LoVo (cell line): Measurements from ENCODE around the gene ZNF570.

Experiments used
- DNase-seq: peaks from one replicate; pipeline ENCODE4 v3.0.0-alpha.2; 2016; ENCODE audit warnings: low spot score

Gene ZNF570

GRCh38 chr19:37468961-37469777, at the start of gene ZNF570:
TSS of gene ZNF570 (plus strand) at chr19:37469356. CDS start at chr19:37470355, 999 bp downstream.
- no peak for DNase-seq

DNA sequence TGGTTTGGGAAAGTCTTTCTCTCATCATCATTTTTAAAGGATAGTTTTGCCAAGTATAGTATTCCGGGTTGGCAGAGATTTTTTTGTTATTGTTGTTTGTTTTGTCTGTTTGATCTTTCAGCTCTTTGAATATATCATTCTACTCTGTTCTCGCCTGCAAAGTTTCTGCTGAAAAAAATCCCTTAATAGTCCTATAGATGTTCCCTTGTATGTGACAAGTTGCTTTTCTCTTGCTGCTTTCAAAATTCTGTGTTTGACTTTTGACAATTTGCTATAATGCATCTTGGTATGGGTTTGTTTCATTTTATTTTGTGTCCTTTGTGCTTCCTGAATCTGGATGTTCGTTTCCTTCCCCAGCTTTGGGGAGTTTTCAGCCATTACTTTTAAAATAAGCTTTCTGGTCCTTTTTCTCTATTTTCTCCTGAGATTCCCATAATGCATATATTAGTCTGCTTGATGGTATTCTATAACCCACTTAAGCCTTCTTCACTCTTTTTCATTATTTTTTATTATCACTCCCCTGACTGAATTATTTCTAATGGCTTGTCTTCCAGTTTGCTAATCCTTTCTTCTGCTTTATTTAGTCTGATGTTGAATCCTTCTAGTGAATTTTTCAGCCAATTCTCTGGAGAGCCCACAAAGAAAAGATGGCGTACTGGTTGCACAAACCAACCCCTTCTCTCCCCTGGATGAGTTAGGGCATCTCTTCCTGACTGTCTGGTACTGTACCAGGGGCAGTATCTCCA, 16.5 kb upstream of the ZNF570 start:
- DNase-seq: no peak

GRCh38 chr19:37466277-37466797, 2.8 kb upstream of the ZNF570 start:
- DNase-seq: no peak

- no peak for DNase-seq
Measured at GRCh38 chr19:37466798-37467607, 2.2 kb upstream of the ZNF570 start, which contains the start of gene ZNF569. TSS of gene ZNF569 (minus strand) at chr19:37467444. CDS start at chr19:37444921, 22,523 bp downstream.

DNA sequence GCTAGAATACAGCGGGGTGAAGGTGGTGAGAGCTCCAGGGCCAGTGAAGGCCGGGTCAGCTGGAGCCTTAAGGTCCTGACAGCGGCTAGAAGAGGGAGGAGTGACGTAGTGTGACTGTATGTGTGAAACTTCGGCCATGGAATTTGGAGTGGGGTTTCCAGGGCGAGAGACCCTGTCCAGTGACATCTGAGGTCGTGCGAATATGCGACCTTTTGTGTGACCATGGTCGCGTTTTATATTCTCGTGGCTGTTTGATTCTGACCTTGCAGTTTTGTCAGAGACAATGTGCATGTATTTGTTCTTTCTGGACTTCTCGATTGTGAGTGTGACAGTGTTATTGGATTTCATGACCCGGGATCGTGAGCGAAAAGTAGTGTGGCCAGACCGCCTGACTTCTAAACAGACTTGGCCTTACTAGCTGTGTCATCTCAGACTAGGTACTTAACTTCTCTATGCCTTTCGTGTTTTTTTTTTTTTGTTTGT, 1.5 kb upstream of the ZNF570 start:
- DNase-seq: no peak

DNA sequence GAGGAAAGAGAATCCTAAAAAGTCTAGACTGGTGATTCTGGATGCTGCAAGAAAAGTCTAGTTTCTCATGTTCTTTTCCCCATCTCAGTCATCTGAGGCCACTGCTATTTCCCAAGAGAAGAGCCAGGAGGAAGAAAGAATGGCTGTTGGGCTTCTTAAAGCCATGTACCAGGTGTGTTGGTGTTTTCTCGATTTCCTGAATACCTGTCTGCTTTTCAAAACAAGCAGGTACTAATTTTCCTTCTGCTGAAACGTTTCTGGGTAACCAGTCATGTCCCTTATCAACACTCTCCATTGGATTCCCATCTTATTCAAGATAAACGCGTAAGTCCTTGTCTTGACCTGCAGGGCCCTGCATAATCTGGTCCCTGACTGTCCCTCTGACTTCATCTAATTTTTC, 1.1 kb downstream of the ZNF570 start:
- no peak for DNase-seq

- no peak for DNase-seq
Measured at GRCh38 chr19:37472165-37472564, 3.0 kb downstream of the ZNF570 start.

DNA sequence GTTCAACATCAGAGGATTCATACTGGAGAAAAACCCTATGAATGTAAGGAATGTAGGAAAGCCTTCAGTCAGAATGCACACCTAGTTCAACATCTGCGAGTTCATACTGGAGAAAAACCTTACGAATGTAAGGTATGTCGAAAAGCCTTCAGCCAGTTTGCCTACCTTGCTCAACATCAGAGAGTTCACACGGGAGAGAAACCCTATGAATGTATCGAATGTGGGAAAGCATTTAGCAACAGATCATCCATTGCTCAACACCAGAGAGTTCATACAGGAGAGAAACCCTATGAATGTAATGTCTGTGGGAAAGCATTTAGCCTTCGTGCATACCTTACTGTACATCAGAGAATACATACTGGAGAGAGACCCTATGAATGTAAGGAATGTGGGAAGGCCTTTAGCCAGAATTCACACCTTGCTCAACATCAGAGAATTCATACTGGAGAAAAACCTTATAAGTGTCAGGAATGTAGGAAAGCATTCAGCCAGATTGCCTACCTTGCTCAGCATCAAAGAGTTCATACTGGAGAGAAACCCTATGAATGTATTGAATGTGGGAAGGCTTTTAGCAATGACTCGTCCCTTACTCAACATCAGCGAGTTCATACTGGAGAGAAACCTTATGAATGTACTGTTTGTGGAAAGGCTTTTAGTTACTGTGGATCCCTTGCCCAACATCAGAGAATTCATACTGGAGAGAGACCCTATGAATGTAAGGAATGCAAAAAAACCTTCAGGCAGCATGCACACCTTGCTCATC, 15.4 kb downstream of the ZNF570 start:
- DNase-seq: no peak

- DNase-seq: no peak
Measured at GRCh38 chr19:37492213-37492612, 23.1 kb downstream of the ZNF570 start.

- DNase-seq: no peak
Measured at GRCh38 chr19:37505958-37506386, 36.8 kb downstream of the ZNF570 start.

- no peak for DNase-seq
Measured at GRCh38 chr19:37506387-37507166, 37.4 kb downstream of the ZNF570 start, which contains the start of gene ZNF793. TSS of gene ZNF793 (plus strand) at chr19:37506939. CDS start at chr19:37523440, 16,501 bp downstream.

DNA sequence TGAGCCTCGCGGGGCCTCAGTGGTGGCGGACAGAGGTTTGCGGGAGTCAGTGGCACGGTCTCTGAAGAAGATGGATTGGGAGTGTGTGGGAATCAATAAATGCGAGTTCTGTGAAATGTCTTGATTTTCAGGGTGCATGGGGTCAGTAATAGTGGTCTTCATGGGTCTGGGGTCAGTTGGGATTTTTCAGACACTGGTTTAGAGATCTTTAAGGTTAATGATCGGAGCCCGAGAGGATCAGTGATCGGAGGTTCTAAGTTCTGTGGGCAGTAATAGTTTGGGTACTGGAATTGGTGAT, 38.0 kb downstream of the ZNF570 start:
- no peak for DNase-seq

DNA sequence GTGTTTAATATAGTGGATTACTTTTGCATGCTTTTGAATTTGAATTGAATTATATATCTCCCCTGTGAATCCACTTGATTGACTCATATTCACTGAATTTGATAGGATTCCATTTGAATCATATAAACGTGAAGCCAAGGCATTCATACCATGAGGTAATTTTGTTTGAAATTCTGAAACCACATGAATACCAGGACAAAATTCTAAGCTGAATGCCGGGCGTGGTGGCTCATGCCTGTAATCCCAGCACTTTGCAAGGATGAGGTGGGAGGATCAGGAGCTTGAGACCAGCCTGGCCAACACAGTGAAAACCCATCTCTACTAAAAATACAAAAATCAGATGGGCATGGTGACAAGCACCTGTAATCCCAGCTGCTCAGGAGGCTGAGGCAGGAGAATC, 42.0 kb downstream of the ZNF570 start:
- DNase-seq: no peak

GRCh38 chr19:37511821-37512220, 42.7 kb downstream of the ZNF570 start:
- DNase-seq: no peak

DNA sequence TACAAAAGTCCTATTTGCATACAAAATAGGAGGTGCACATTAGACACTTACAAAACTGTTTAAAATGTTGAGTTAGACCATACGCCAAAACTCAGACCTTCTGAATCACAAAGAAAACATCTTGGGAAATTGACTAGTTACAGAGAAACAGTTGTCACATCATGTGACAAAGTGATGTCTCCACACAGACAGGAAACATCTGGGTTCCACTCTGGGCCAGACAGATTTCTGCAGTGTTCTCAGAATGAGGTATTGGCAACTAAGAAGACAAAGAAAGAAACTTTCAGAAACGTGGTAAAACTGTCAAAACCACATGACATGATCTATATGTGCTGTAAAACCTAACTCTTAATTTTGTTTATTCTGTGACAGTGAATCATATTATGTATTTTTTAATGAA, 44.2 kb downstream of the ZNF570 start:
- no peak for DNase-seq

DNA sequence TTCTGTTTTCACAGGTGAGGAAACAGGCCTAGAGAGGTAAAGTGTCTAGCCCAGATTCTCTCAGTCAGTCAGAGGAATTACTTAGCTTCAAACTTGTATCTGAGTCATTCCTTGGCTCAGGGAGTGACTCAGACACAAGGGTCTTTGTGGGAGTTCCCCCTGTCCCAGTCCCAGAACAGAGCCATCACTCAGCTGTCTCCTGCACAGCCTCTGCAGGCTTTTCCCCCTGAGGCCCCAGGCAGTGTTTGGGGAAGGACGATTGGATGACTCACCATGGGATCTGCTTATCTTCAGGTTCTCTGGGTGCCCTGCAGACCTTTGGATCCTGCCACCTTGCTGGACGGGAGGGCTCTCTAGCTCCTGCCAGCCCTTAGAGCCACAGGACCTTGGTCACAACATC, 50.7 kb downstream of the ZNF570 start:
- no peak for DNase-seq

DNA sequence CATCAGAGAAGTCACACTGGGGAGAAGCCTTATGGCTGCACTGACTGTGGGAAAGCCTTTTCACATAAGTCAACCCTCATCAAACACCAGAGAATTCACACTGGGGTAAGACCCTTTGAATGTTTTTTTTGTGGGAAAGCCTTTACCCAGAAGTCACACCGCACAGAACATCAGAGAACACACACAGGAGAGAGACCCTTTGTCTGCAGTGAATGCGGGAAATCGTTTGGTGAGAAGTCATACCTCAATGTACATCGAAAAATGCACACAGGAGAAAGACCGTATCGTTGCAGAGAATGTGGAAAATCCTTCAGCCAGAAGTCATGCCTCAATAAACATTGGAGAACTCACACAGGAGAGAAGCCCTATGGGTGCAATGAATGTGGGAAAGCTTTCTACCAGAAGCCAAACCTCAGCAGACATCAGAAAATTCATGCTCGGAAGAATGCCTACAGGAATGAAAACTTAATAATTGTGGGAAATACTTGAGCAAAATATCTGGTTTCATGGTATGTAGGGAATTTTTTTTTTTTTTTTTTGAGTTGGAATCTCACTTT, 68.3 kb downstream of the ZNF570 start:
- no peak for DNase-seq
